T-helper 1 cell treated with Interleukin-12 subunit alpha and Interleukin-12 subunit beta and Interleukin-4 antibody, amounts not matched to agents 30 μg/mL and 1 μg/mL, for 36 hours (primary cell): ENCODE measurements around the gene SMIM36.
"Not testable (repeated sequence)": the region's sequence is repeated elsewhere in the genome, so short reads cannot be mapped to it uniquely, and the experiment has no call there.

ENCODE experiments used
- H3K27ac Mint-ChIP-seq: one replicate; pipeline ENCODE4 v1.8.0; 2021; ENCODE audit warnings: mild to moderate bottlenecking, mixed read lengths
- H3K27me3 Mint-ChIP-seq: one replicate; pipeline ENCODE4 v1.8.0; 2021; ENCODE audit warnings: low read depth, mixed read lengths
- H3K36me3 Mint-ChIP-seq: one replicate; pipeline ENCODE4 v1.8.0; 2021; ENCODE audit warnings: low read depth, mixed read lengths
- H3K4me1 Mint-ChIP-seq: one replicate; pipeline ENCODE4 v1.8.0; 2021; ENCODE audit warnings: low read depth, mixed read lengths
- H3K4me3 Mint-ChIP-seq: one replicate; pipeline ENCODE4 v1.8.0; 2021; ENCODE audit warnings: mild to moderate bottlenecking, moderate library complexity, mixed read lengths
- H3K9me3 Mint-ChIP-seq: one replicate; pipeline ENCODE4 v1.8.0; 2021; ENCODE audit warnings: mixed read lengths

The SMIM36 gene

GRCh38 chr17:55484575-55484974, 26.7 kb downstream of the SMIM36 start:
- no peak overlapping the region for H3K4me3 Mint-ChIP-seq
- peaks cover 14% of the 10 kb centered on the region for H3K27me3 Mint-ChIP-seq
- no peaks in the 10 kb centered on the region for H3K36me3 Mint-ChIP-seq
- H3K4me1 Mint-ChIP-seq: no peaks in the 10 kb centered on the region
- no peak overlapping the region for H3K27ac Mint-ChIP-seq
- no peaks in the 10 kb centered on the region for H3K9me3 Mint-ChIP-seq

GRCh38 chr17:55482591-55483389, 28.5 kb downstream of the SMIM36 start:
- Mint-ChIP-seq H3K9me3 (no peaks in the 10 kb centered on the region), H3K4me3 (no peak overlapping the region), H3K4me1 (no peaks in the 10 kb centered on the region), H3K27me3 (peaks cover 22% of the 10 kb centered on the region), H3K27ac (no peak overlapping the region), H3K36me3 (no peaks in the 10 kb centered on the region)

GRCh38 chr17:55480631-55481315, 30.5 kb downstream of the SMIM36 start:
- Mint-ChIP-seq H3K4me1 (no peaks in the 10 kb centered on the region), H3K4me3 (no peak overlapping the region), H3K9me3 (no peaks in the 10 kb centered on the region), H3K27ac (no peak overlapping the region), H3K27me3 (peaks cover 22% of the 10 kb centered on the region), H3K36me3 (no peaks in the 10 kb centered on the region)

GRCh38 chr17:55479903-55480302, 31.3 kb downstream of the SMIM36 start:
- H3K4me1 Mint-ChIP-seq: no peaks in the 10 kb centered on the region

GRCh38 chr17:55478971-55479370, 32.3 kb downstream of the SMIM36 start:
- Mint-ChIP-seq H3K4me1 (no peaks in the 10 kb centered on the region), H3K27ac (no peak overlapping the region), H3K36me3 (no peaks in the 10 kb centered on the region), H3K27me3 (peaks cover 18% of the 10 kb centered on the region), H3K4me3 (no peak overlapping the region), H3K9me3 (no peaks in the 10 kb centered on the region)

More at GRCh38 chr17:55479903-55480302, 31.3 kb downstream of the SMIM36 start:
- H3K9me3 Mint-ChIP-seq: no peaks in the 10 kb centered on the region
- H3K27ac Mint-ChIP-seq: no peak overlapping the region
- peaks cover 22% of the 10 kb centered on the region for H3K27me3 Mint-ChIP-seq
- no peak overlapping the region for H3K4me3 Mint-ChIP-seq
- H3K36me3 Mint-ChIP-seq: no peaks in the 10 kb centered on the region

- no peaks in the 10 kb centered on the region for H3K36me3 Mint-ChIP-seq
- H3K27ac Mint-ChIP-seq: no peak overlapping the region
- H3K9me3 Mint-ChIP-seq: no peaks in the 10 kb centered on the region
- H3K4me1 Mint-ChIP-seq: peaks cover 5% of the 10 kb centered on the region
- no peak overlapping the region for H3K4me3 Mint-ChIP-seq
- peaks cover 7% of the 10 kb centered on the region for H3K27me3 Mint-ChIP-seq
Measured at GRCh38 chr17:55466671-55467070, 44.6 kb downstream of the SMIM36 start.

- not testable (repeated sequence) for H3K4me3 Mint-ChIP-seq, H3K27ac Mint-ChIP-seq, H3K4me1 Mint-ChIP-seq, H3K9me3 Mint-ChIP-seq, H3K36me3 Mint-ChIP-seq, H3K27me3 Mint-ChIP-seq
Measured at GRCh38 chr17:55465771-55466170, 45.5 kb downstream of the SMIM36 start.

- peaks cover 7% of the 10 kb centered on the region for H3K27me3 Mint-ChIP-seq
- H3K27ac Mint-ChIP-seq: no peak overlapping the region
- H3K36me3 Mint-ChIP-seq: no peaks in the 10 kb centered on the region
- H3K4me3 Mint-ChIP-seq: no peak overlapping the region
- H3K9me3 Mint-ChIP-seq: no peaks in the 10 kb centered on the region
- peaks cover 5% of the 10 kb centered on the region for H3K4me1 Mint-ChIP-seq
Measured at GRCh38 chr17:55463600-55463999, 47.7 kb downstream of the SMIM36 start.

GRCh38 chr17:55462711-55463110, 48.5 kb downstream of the SMIM36 start:
- Mint-ChIP-seq H3K4me3 (no peak overlapping the region), H3K4me1 (peaks cover 9% of the 10 kb centered on the region), H3K27ac (no peak overlapping the region), H3K27me3 (peaks cover under 1% of the 10 kb centered on the region), H3K9me3 (no peaks in the 10 kb centered on the region), H3K36me3 (no peaks in the 10 kb centered on the region)

GRCh38 chr17:55462234-55462633, 49.0 kb downstream of the SMIM36 start:
- H3K4me1 Mint-ChIP-seq: peaks cover 9% of the 10 kb centered on the region
- H3K36me3 Mint-ChIP-seq: no peaks in the 10 kb centered on the region
- H3K27me3 Mint-ChIP-seq: no peaks in the 10 kb centered on the region
- no peaks in the 10 kb centered on the region for H3K9me3 Mint-ChIP-seq
- no peak overlapping the region for H3K4me3 Mint-ChIP-seq
- no peak overlapping the region for H3K27ac Mint-ChIP-seq

- Mint-ChIP-seq H3K4me1 (peaks cover 9% of the 10 kb centered on the region), H3K27ac (no peak overlapping the region), H3K4me3 (no peak overlapping the region), H3K9me3 (no peaks in the 10 kb centered on the region), H3K36me3 (no peaks in the 10 kb centered on the region), H3K27me3 (peaks cover 4% of the 10 kb centered on the region)
Measured at GRCh38 chr17:55458978-55459377, 52.3 kb downstream of the SMIM36 start.

- H3K36me3 Mint-ChIP-seq: no peaks in the 10 kb centered on the region
- no peak overlapping the region for H3K4me3 Mint-ChIP-seq
- no peaks in the 10 kb centered on the region for H3K9me3 Mint-ChIP-seq
- H3K27me3 Mint-ChIP-seq: peaks cover 8% of the 10 kb centered on the region
- H3K4me1 Mint-ChIP-seq: peaks cover 4% of the 10 kb centered on the region
- H3K27ac Mint-ChIP-seq: no peak overlapping the region
Measured at GRCh38 chr17:55458287-55458900, 52.9 kb downstream of the SMIM36 start.

GRCh38 chr17:55456307-55457240, 54.7 kb downstream of the SMIM36 start:
- Mint-ChIP-seq H3K4me3 (no peak overlapping the region), H3K27ac (no peak overlapping the region), H3K36me3 (no peaks in the 10 kb centered on the region), H3K4me1 (peaks cover 13% of the 10 kb centered on the region), H3K27me3 (peaks cover 8% of the 10 kb centered on the region), H3K9me3 (no peaks in the 10 kb centered on the region)

GRCh38 chr17:55454906-55455474, 56.3 kb downstream of the SMIM36 start:
- no peaks in the 10 kb centered on the region for H3K9me3 Mint-ChIP-seq

More at GRCh38 chr17:55454906-55455474, 56.3 kb downstream of the SMIM36 start:
- Mint-ChIP-seq H3K4me3 (no peak overlapping the region), H3K27ac (no peak overlapping the region), H3K4me1 (peaks cover 18% of the 10 kb centered on the region), H3K27me3 (peaks cover 8% of the 10 kb centered on the region), H3K36me3 (no peaks in the 10 kb centered on the region)
